BLaER1 (cell line): ENCODE data around the gene UCP3.
A peak's percentile ranks its signal among the peaks of the same experiment; 100 is the strongest.

Source experiments
- H3K27ac ChIP-seq: shearing (Covaris generic); formaldehyde crosslinking; 2 replicates; pipeline ENCODE4 v1.8.1; 2022
- H3K27me3 ChIP-seq: shearing (Covaris generic); formaldehyde crosslinking; 2 replicates; pipeline ENCODE4 v1.8.1; 2022
- H3K36me3 ChIP-seq: shearing (Covaris generic); formaldehyde crosslinking; 2 replicates; pipeline ENCODE4 v1.8.1; 2022
- H3K4me1 ChIP-seq: shearing (Covaris generic); formaldehyde crosslinking; 2 replicates; pipeline ENCODE4 v1.8.1; 2022
- H3K4me2 ChIP-seq: shearing (Covaris generic); formaldehyde crosslinking; 2 replicates; pipeline ENCODE4 v1.8.1; 2022
- H3K4me3 ChIP-seq: shearing (Covaris generic); formaldehyde crosslinking; 2 replicates; pipeline ENCODE4 v1.8.1; 2022
- H3K9ac ChIP-seq: shearing (Covaris generic); formaldehyde crosslinking; 2 replicates; pipeline ENCODE4 v1.8.1; 2022
- H3K9me3 ChIP-seq: shearing (Covaris generic); formaldehyde crosslinking; 2 replicates; pipeline ENCODE4 v1.8.1; 2022
- H4K20me1 ChIP-seq: shearing (Covaris generic); formaldehyde crosslinking; 2 replicates; pipeline ENCODE4 v1.8.1; 2022
- Cebpa-rat ChIP-seq: shearing (Covaris generic); IDR thresholded peaks from 2 replicates; pipeline ENCODE4 v1.8.1; 2022

Gene UCP3

DNA sequence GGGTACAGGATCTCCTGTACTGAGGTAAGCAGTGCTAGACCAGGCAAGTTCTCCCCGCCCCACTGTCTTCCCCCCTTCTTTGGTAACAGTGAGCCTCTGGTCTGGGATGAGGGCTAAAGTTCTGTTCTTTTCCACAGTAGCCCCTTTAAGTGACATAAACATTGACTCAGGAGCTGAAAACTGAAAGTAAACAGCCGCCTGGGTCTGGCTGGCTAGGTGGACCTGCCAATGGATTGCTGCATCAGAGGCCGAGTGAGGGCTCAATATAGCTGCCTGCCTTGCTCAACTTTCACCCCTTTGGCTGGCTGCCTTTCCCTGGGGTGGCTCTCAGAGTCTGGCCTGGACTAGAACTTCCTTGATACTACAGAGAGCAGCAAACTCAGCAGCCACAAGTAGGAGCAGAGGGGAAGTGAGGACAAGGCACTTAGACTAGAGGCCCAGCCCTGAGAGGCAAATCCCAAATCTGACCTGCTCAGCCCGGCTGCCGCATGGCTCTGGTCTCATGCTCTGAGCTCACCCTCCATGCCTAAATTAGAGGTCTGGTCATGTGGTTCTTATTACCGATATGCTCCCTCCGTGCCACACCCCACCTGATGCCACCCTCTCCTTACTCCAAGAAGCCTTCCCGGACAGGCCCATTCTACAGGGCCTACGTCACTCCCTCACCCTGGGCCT lies 9.6 kb upstream of the UCP3 start:
- Histone ChIP-seq H3K36me3 (peaks cover 71% of the 10 kb centered on the region), H3K27ac (peak overlapping the region; percentile 14), H3K9ac (no peak overlapping the region), H3K4me1 (peaks cover 45% of the 10 kb centered on the region), H3K4me2 (no peak overlapping the region), H3K9me3 (no peaks in the 10 kb centered on the region), H4K20me1 (no peaks in the 10 kb centered on the region), H3K27me3 (no peaks in the 10 kb centered on the region), H3K4me3 (no peak overlapping the region)
- no peak for TF ChIP-seq Cebpa-rat

DNA sequence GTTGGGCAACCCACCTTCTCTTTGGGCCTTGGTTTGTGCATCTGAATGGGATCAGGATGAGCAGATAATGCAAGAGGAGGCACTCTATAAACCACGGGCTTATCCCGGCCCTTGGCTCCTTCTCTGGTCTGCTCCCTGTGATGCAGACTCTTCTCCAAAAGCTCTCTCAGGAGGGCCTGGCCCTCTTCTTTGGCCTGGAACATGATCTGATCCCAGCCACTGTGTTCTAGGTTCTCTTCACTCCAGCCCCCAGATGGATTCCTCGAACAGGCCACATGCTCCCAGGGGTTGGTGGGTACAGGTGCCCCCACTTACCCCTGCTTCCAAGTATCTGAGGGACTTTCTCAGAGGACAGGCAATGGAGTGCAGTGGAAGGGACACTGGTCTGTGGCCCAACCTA lies 8.7 kb upstream of the UCP3 start:
- H3K27ac ChIP-seq = no peak overlapping the region
- no peak overlapping the region for H3K9ac ChIP-seq
- H3K27me3 ChIP-seq = no peaks in the 10 kb centered on the region
- H4K20me1 ChIP-seq = no peaks in the 10 kb centered on the region
- H3K4me2 ChIP-seq = no peak overlapping the region
- H3K4me1 ChIP-seq = peaks cover 52% of the 10 kb centered on the region
- H3K36me3 ChIP-seq = peaks cover 71% of the 10 kb centered on the region
- no peak overlapping the region for H3K4me3 ChIP-seq
- no peak for TF ChIP-seq Cebpa-rat
- no peaks in the 10 kb centered on the region for H3K9me3 ChIP-seq

DNA sequence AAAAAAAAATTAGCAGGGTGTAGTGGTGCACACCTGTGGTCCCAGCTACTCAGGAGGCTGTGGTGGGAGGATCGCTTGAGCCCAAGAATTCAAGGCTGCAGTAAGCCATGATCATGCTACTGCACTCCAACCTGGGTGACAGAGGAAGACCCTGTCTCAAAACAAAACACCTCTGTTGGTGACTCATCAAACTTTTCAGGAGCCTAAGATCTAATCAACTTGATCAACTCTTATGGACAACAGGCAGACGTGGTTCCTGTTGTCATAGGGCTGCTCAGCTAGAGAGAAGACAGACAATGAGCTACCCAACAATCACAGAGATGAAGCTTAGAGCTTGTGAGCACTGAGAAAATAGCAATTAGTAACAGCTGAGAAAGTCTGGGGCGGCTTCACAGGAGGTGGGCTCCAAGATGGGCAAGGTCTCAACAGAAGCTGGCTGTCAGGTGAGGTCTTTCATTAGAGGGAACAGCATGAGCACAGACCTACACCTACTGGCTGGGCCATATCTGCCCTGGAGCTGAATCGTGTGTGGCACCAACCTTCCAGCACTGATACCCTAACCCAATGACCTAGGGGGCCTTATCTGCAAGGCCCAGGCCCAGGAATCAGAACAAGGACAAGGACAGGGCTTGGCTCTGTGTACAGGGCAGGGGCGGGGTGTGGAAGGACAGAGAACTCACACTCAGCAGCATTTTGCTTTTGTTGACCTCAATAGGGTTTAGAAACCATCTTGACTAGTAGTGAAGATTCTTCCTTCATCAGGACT lies 7.2 kb upstream of the UCP3 start:
- H3K4me1 ChIP-seq = peaks cover 63% of the 10 kb centered on the region
- H3K27ac ChIP-seq = no peak overlapping the region
- no peak overlapping the region for H3K4me3 ChIP-seq

GRCh38 chr11:74014880-74015279 lies 6.0 kb upstream of the UCP3 start:
- Histone ChIP-seq H3K9ac (peak overlapping the region; percentile 16; the same call in 1 of the 2 replicates), H3K27ac (peak overlapping the region; percentile 72), H3K27me3 (no peaks in the 10 kb centered on the region), H4K20me1 (no peaks in the 10 kb centered on the region), H3K4me3 (no peak overlapping the region), H3K4me1 (peaks cover 63% of the 10 kb centered on the region), H3K4me2 (peak overlapping the region; percentile 73), H3K9me3 (no peaks in the 10 kb centered on the region), H3K36me3 (peaks cover 63% of the 10 kb centered on the region)
- TF ChIP-seq Cebpa-rat = no peak

More for the DNA sequence above, 7.2 kb upstream of the UCP3 start:
- Histone ChIP-seq H3K9ac (no peak overlapping the region), H3K4me2 (no peak overlapping the region), H3K36me3 (peaks cover 66% of the 10 kb centered on the region), H4K20me1 (no peaks in the 10 kb centered on the region), H3K9me3 (no peaks in the 10 kb centered on the region), H3K27me3 (no peaks in the 10 kb centered on the region)
- no peak for TF ChIP-seq Cebpa-rat

DNA sequence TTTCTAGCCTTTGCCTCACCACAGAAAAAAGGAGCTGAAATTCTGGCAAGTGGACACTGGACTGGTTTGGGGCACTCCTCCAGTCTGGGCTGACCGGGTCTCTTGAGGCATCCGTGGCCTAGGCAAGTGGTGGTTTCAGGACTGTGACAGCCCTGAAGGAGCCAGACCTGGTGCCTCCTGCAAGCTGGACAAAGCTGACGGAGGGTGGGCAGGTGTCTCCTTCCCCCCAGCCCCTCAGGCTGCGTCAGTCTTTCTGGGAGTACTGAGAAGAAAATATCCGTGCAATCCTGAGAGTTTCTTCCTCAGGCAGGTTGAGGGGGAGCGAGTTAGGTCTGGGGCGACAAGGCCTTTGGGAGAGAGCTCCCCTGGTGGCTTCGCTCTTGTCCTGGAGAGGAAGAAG lies 4.3 kb upstream of the UCP3 start:
- no peaks in the 10 kb centered on the region for H3K9me3 ChIP-seq
- peak overlapping the region; percentile 72 for H3K4me2 ChIP-seq
- H3K4me3 ChIP-seq = no peak overlapping the region
- 0 out of 2 replicates have a peak overlapping the region, but pooled peaks have one; percentile 9 for H3K27ac ChIP-seq
- peaks cover 75% of the 10 kb centered on the region for H3K4me1 ChIP-seq
- peaks cover 48% of the 10 kb centered on the region for H3K36me3 ChIP-seq
- no peak for TF ChIP-seq Cebpa-rat
- no peak overlapping the region for H3K9ac ChIP-seq
- no peaks in the 10 kb centered on the region for H3K27me3 ChIP-seq
- H4K20me1 ChIP-seq = no peaks in the 10 kb centered on the region

DNA sequence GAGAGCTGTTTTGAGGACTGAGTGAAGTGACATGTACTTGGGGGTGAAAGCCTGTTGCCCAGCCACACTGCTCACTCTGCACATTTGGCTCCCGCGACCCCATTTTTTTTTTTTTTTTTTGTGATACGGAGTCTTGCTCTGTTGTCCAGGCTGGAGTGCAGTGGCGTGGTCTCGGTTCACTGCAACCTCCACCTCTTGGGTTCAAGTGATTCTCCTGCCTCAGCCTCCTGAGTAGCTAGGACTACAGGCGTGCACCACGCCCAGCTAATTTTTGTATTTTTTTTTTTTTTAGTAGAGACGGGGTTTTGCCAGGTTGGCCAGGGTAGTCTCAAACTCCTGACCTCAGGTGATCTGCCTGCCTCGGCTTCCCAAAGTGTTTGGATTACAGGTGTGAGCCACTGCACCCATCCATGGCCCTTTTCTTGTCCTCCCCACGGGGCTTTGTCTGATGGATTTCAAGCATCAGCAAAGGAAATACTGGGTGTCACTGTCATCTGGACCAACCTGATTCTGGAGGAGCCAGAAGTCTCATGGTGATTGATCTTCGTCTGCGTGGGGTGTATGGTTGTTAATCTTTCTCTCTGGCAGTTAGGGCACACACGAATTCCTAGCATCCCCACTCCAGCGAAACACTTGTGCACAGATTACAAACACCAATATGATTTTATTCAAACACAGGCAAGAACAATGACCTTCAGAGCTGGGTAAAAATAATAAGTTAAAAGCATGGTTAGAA lies 3.4 kb upstream of the UCP3 start:
- H3K9me3 ChIP-seq = no peaks in the 10 kb centered on the region
- peaks cover 77% of the 10 kb centered on the region for H3K4me1 ChIP-seq
- no peak overlapping the region for H3K9ac ChIP-seq
- peak overlapping the region; percentile 37; the same call in 1 of the 2 replicates for H3K27ac ChIP-seq
- no peaks in the 10 kb centered on the region for H3K27me3 ChIP-seq
- TF ChIP-seq Cebpa-rat = no peak
- H4K20me1 ChIP-seq = no peaks in the 10 kb centered on the region
- H3K4me3 ChIP-seq = no peak overlapping the region
- H3K36me3 ChIP-seq = peaks cover 39% of the 10 kb centered on the region
- H3K4me2 ChIP-seq = peak overlapping the region; percentile 72

DNA sequence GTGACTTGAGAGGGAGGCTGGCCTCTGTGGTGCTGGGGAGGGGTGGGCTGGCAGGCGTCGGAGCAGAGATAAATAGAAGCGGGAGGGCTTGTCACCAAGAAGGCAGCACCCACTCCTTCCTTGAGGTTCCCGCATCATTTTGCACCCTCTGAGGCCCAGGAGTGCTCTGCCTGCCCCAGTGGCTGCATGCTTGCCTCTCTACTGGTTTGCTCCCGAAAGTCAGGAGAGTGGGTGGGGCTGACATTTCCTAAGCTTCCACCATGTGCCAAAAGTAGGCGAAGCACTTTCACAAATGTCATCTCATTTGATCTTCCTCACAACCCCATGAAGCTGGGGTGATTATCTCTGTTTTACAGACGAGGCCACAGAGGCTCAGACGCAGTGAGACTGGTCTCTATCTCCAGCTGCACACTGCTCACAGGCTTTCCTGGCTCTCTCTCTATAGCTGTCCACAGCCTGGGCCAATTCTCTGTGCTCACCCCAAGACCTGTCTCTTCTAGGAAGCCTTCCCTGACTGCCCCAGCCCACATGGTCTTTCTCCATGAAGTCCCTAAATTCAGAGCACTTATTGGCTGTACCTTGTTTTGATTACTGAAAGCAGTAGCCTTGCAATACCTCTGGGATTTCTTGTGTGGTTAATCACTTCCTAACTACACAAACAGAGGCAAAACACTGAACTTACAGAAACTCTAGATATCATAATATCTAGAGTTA lies 2.6 kb upstream of the UCP3 start:
- no peaks in the 10 kb centered on the region for H3K27me3 ChIP-seq
- H3K9me3 ChIP-seq = no peaks in the 10 kb centered on the region
- H3K9ac ChIP-seq = no peak overlapping the region; the same call in 1 of the 2 replicates
- no peaks in the 10 kb centered on the region for H4K20me1 ChIP-seq
- H3K27ac ChIP-seq = peak overlapping the region; percentile 37; the same call in 1 of the 2 replicates
- peak overlapping the region; percentile 72 for H3K4me2 ChIP-seq
- H3K36me3 ChIP-seq = peaks cover 32% of the 10 kb centered on the region
- peaks cover 77% of the 10 kb centered on the region for H3K4me1 ChIP-seq
- H3K4me3 ChIP-seq = no peak overlapping the region
- TF ChIP-seq Cebpa-rat = no peak

DNA sequence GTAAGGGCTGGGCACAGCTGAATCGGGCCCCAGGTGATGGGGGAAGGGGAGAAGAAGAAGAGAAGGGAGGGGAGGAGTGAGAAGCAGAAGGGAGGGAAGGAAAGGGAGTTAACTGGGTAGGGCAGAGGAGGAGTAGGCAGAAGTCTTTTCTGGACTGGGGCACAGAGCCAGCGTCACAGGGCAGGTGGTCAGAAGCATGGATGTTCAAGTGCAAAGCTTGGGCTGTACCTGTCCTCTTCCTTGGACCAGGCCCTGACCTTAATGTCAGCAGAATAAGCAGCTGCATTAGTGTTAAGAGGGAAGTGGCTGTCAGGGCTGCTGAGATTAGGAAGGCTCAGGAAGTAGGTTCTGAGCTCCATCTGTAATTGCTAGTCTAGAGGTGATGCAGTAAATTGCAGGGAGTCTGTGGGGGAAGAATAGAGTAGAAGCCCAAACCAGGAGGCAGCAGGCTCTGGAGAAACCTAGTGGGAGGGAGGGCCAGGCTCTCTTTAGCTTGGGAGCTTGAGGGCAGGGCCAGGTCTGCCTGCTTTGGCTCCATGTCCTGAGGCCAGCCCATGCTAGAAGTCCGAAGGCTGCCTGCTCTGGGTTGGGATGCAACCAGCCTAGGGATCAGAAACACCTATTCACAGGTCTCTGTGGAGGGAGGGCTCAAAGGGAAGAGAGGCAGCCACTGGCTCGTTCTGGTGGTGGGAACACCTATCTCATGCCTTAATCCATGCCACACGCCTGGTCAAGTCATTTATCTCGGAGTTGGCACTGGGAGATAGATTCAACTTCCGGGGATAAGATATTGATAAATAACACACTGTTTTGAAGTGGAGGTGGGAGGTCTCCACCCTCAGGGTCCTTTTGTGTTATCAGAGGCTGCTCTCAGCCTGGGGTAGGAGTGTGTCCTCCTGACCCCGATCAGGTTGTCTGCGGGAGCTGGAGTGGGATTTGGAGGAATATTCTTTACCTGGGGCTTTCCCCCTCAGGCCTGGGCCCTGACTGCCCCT lies 1.7 kb upstream of the UCP3 start:
- H3K4me1 ChIP-seq = peaks cover 75% of the 10 kb centered on the region
- H3K9me3 ChIP-seq = no peaks in the 10 kb centered on the region
- H4K20me1 ChIP-seq = no peaks in the 10 kb centered on the region
- no peak overlapping the region; the same call in 1 of the 2 replicates for H3K9ac ChIP-seq
- H3K36me3 ChIP-seq = peaks cover 23% of the 10 kb centered on the region
- H3K27ac ChIP-seq = peak overlapping the region; percentile 37; the same call in 1 of the 2 replicates
- no peak for TF ChIP-seq Cebpa-rat
- H3K4me3 ChIP-seq = no peak overlapping the region
- H3K27me3 ChIP-seq = no peaks in the 10 kb centered on the region
- peak overlapping the region; percentile 72 for H3K4me2 ChIP-seq
